ENCODE results near the gene KCTD5. TPM values are rescaled to one million over a fixed set of nuclear protein-coding genes. Genes with fewer than 3 reads are reported as not detected.

KCTD5 gene
- total and polyA plus RNA-seq, 10 of the 15 experiments (the other 5 are each of a cell fraction or from before 2014, with no cell fraction given), result 0.58 to 56.4 (median 37.3) TPM

- TF ChIP-seq CEBPZ (IDR thresholded peaks at IDR 0.05; ENCODE audit: low read depth, low read length) (no peak), GATAD2B (conservative IDR thresholded peaks at IDR 0.05; ENCODE audit: low read depth) (no peak), BCL11A (IDR thresholded peaks at IDR 0.05; ENCODE audit: low read depth, low read length) (no peak), HDAC6 (IDR thresholded peaks at IDR 0.05; ENCODE audit: unreplicated experiment) (no peak), PKNOX1 (IDR thresholded peaks at IDR 0.05) (no peak), IRF4 (IDR thresholded peaks at IDR 0.05; ENCODE audit: low read depth, low read length) (no peak), ZNF217 (IDR thresholded peaks at IDR 0.05) (no peak), EGR1 (IDR thresholded peaks at IDR 0.05; ENCODE audit: borderline replicate concordance in 1 of 2, low read depth in 2 of 2, low read length in 2 of 2) (no peak)
- TF ChIP-seq, protein P1, sequence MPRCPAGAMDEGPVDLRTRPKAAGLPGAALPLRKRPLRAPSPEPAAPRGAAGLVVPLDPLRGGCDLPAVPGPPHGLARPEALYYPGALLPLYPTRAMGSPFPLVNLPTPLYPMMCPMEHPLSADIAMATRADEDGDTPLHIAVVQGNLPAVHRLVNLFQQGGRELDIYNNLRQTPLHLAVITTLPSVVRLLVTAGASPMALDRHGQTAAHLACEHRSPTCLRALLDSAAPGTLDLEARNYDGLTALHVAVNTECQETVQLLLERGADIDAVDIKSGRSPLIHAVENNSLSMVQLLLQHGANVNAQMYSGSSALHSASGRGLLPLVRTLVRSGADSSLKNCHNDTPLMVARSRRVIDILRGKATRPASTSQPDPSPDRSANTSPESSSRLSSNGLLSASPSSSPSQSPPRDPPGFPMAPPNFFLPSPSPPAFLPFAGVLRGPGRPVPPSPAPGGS (IDR thresholded peaks at IDR 0.05; ENCODE audit: borderline replicate concordance, insufficient read depth, low read depth, low read length, poor library complexity, severe bottlenecking), result no peak
- TF ChIP-seq, protein P2, sequence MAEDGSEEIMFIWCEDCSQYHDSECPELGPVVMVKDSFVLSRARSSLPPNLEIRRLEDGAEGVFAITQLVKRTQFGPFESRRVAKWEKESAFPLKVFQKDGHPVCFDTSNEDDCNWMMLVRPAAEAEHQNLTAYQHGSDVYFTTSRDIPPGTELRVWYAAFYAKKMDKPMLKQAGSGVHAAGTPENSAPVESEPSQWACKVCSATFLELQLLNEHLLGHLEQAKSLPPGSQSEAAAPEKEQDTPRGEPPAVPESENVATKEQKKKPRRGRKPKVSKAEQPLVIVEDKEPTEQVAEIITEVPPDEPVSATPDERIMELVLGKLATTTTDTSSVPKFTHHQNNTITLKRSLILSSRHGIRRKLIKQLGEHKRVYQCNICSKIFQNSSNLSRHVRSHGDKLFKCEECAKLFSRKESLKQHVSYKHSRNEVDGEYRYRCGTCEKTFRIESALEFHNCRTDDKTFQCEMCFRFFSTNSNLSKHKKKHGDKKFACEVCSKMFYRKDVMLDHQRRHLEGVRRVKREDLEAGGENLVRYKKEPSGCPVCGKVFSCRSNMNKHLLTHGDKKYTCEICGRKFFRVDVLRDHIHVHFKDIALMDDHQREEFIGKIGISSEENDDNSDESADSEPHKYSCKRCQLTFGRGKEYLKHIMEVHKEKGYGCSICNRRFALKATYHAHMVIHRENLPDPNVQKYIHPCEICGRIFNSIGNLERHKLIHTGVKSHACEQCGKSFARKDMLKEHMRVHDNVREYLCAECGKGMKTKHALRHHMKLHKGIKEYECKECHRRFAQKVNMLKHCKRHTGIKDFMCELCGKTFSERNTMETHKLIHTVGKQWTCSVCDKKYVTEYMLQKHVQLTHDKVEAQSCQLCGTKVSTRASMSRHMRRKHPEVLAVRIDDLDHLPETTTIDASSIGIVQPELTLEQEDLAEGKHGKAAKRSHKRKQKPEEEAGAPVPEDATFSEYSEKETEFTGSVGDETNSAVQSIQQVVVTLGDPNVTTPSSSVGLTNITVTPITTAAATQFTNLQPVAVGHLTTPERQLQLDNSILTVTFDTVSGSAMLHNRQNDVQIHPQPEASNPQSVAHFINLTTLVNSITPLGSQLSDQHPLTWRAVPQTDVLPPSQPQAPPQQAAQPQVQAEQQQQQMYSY (CRISPR knock-in tag; IDR thresholded peaks at IDR 0.05), result no peak
These were observed 55.6 kb downstream of the KCTD5 start (continued) for GRCh38 chr16:2737895-2738418.

All from GM12878 (cell line).